Activated CD4-positive, alpha-beta memory T cell treated with anti-CD3 and anti-CD28 coated beads for 36 hours (primary cell): ENCODE measurements around the gene TNS4. TPM values are rescaled to one million over a fixed set of nuclear protein-coding genes. Genes with fewer than 3 reads are reported as not detected.
A peak's percentile ranks its signal among the peaks of the same experiment; 100 is the strongest.
"Not testable (repeated sequence)": the region's sequence is repeated elsewhere in the genome, so short reads cannot be mapped to it uniquely, and the experiment has no call there.

Experiments used
- CTCF ChIA-PET: fragments of 350-600 bp; sonication (Branson Sonifier 250); formaldehyde crosslinking; loops from one replicate; lab custom pipeline; 2021; ENCODE audit warnings: antibody characterized with exemption, inconsistent platforms; lab: Charles Lee
- POLR2A ChIA-PET: fragments of 350-600 bp; sonication (Branson Sonifier 250); formaldehyde crosslinking; loops from one replicate; lab custom pipeline; 2021; ENCODE audit warnings: antibody characterized with exemption; lab: Charles Lee
- DNase-seq: peaks from one replicate; pipeline ENCODE4 v3.0.0-alpha.2; 2020
- H3K27ac Mint-ChIP-seq: one replicate; pipeline ENCODE4 v1.8.0; 2021; ENCODE audit warnings: mixed read lengths
- H3K27me3 Mint-ChIP-seq: one replicate; pipeline ENCODE4 v1.8.0; 2021; ENCODE audit warnings: mixed read lengths
- H3K36me3 Mint-ChIP-seq: one replicate; pipeline ENCODE4 v1.8.0; 2021; ENCODE audit warnings: mixed read lengths
- H3K4me1 Mint-ChIP-seq: one replicate; pipeline ENCODE4 v1.8.0; 2021; ENCODE audit warnings: low read depth, mixed read lengths
- H3K4me3 Mint-ChIP-seq: one replicate; pipeline ENCODE4 v1.8.0; 2021; ENCODE audit warnings: mild to moderate bottlenecking, mixed read lengths
- H3K9me3 Mint-ChIP-seq: one replicate; pipeline ENCODE4 v1.8.0; 2021; ENCODE audit warnings: mixed read lengths
- intact Hi-C: fragments of 100-400 bp; cut with micrococcal nuclease; formaldehyde crosslinking; loops from one replicate; pipeline ENCODE4 v1.15.1; 2023
- total RNA-seq, 2 experiments: library from RNA; stranded (reverse); gene quantifications; one replicate each; pipeline ENCODE4 v1.2.3, GENCODE V29; 2021

The TNS4 gene, protein sequence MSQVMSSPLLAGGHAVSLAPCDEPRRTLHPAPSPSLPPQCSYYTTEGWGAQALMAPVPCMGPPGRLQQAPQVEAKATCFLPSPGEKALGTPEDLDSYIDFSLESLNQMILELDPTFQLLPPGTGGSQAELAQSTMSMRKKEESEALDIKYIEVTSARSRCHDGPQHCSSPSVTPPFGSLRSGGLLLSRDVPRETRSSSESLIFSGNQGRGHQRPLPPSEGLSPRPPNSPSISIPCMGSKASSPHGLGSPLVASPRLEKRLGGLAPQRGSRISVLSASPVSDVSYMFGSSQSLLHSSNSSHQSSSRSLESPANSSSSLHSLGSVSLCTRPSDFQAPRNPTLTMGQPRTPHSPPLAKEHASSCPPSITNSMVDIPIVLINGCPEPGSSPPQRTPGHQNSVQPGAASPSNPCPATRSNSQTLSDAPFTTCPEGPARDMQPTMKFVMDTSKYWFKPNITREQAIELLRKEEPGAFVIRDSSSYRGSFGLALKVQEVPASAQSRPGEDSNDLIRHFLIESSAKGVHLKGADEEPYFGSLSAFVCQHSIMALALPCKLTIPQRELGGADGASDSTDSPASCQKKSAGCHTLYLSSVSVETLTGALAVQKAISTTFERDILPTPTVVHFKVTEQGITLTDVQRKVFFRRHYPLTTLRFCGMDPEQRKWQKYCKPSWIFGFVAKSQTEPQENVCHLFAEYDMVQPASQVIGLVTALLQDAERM
- total RNA-seq, result 10 to 100 TPM; 14.5 to 15.2 TPM

DNA sequence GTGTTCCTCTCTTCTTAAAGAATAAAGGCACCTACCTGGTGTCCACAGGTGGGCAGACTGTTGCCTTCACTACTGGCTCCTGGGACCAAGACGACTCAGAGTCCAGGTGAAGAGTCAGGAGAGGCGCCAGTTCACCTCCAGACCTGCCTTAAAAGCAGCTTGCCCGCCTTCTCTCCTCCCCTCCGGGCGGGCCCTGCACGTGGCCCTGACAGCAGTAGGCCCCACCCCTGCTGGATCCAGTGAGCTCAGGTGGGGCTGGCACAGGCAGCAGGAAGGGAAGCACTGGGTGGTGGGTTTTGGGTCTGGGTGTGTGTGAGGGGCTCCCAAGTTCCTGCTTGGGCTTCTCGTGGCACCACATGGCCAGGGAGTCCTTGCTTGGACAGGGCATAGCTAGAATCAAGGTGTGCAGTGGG lies at the start of gene TNS4:
TNS4 (minus strand) TSS at position 125 of the 413 bp plus-strand sequence. CDS start 5,198 bp downstream, outside the sequence.
- no peak for DNase-seq
- intact Hi-C loops, result no loop called here
- no peak within 1 kb of the TSS for H3K4me3 Mint-ChIP-seq
- H3K4me1 Mint-ChIP-seq, result peaks cover 4% of the 10 kb centered on the region
- CTCF ChIA-PET, result interaction anchor here (1.5 to 1.7 kb wide), 2 partner anchors 25 to 32 kb away, joined by 6 to 7 read pairs; no protein-coding TSS in a partner anchor
- H3K9me3 Mint-ChIP-seq, result no peaks in the 10 kb centered on the region
- peaks cover 1% of the 10 kb centered on the region for H3K27me3 Mint-ChIP-seq
- H3K36me3 Mint-ChIP-seq, result no peaks in the 10 kb centered on the region
- POLR2A ChIA-PET, result interaction anchor here (0.6 kb wide), 1 partner anchor 84 kb away, joined by 3 read pairs; the partner anchor contains the start of gene TOP2A
- no peak within 1 kb of the TSS for H3K27ac Mint-ChIP-seq

GRCh38 chr17:40550608-40551007 lies 49.2 kb upstream of the TNS4 start:
- peaks cover 87% of the 10 kb centered on the region for H3K4me1 Mint-ChIP-seq
- H3K4me3 Mint-ChIP-seq, result no peak overlapping the region
- intact Hi-C loops, result no loop called here
- H3K9me3 Mint-ChIP-seq, result no peaks in the 10 kb centered on the region
- no peak for DNase-seq
- H3K27me3 Mint-ChIP-seq, result no peaks in the 10 kb centered on the region
- no peak overlapping the region for H3K27ac Mint-ChIP-seq
- CTCF ChIA-PET, result interaction anchor here (0.6 to 18.5 kb wide), 6 partner anchors 9 to 189 kb away, joined by 3 to 392 read pairs (median 4); no protein-coding TSS in a partner anchor
- POLR2A ChIA-PET, result interaction anchor here (0.5 to 4.0 kb wide), 4 partner anchors 10 to 101 kb away, joined by 3 to 25 read pairs (median 5); no protein-coding TSS in a partner anchor
- H3K36me3 Mint-ChIP-seq, result peaks cover 38% of the 10 kb centered on the region

GRCh38 chr17:40548982-40549685 lies 47.7 kb upstream of the TNS4 start:
- intact Hi-C loops, result loop anchor here (1.0 kb wide), 1 partner anchor 11 kb away; no protein-coding TSS in a partner anchor
- Mint-ChIP-seq H3K4me1 (peaks cover 77% of the 10 kb centered on the region), H3K4me3 (no peak overlapping the region), H3K36me3 (peaks cover 23% of the 10 kb centered on the region), H3K27me3 (no peaks in the 10 kb centered on the region), H3K9me3 (no peaks in the 10 kb centered on the region), H3K27ac (no peak overlapping the region)
- CTCF ChIA-PET, result interaction anchor here (1.0 to 18.5 kb wide), 7 partner anchors 10 to 184 kb away, joined by 3 to 392 read pairs (median 5); partner anchors contain the start of genes GJD3 and IGFBP4
- DNase-seq, result peak; percentile 26
- POLR2A ChIA-PET, result interaction anchor here (1.3 to 4.0 kb wide), 5 partner anchors 8 to 17 kb away, joined by 3 to 25 read pairs (median 6); no protein-coding TSS in a partner anchor

GRCh38 chr17:40548491-40548981 lies 47.1 kb upstream of the TNS4 start:
- intact Hi-C loops, result no loop called here
- Mint-ChIP-seq H3K36me3 (peaks cover 17% of the 10 kb centered on the region), H3K27ac (no peak overlapping the region), H3K4me1 (peaks cover 74% of the 10 kb centered on the region), H3K4me3 (no peak overlapping the region), H3K9me3 (no peaks in the 10 kb centered on the region), H3K27me3 (no peaks in the 10 kb centered on the region)
- ChIA-PET POLR2A (interaction anchor here (0.9 to 4.0 kb wide), 8 partner anchors 8 to 77 kb away, joined by 3 to 25 read pairs (median 3); no protein-coding TSS in a partner anchor), CTCF (interaction anchor here (0.7 to 18.5 kb wide), 11 partner anchors 11 to 191 kb away, joined by 3 to 392 read pairs (median 5); partner anchors contain the start of genes GJD3 and IGFBP4)
- DNase-seq, result no peak

DNA sequence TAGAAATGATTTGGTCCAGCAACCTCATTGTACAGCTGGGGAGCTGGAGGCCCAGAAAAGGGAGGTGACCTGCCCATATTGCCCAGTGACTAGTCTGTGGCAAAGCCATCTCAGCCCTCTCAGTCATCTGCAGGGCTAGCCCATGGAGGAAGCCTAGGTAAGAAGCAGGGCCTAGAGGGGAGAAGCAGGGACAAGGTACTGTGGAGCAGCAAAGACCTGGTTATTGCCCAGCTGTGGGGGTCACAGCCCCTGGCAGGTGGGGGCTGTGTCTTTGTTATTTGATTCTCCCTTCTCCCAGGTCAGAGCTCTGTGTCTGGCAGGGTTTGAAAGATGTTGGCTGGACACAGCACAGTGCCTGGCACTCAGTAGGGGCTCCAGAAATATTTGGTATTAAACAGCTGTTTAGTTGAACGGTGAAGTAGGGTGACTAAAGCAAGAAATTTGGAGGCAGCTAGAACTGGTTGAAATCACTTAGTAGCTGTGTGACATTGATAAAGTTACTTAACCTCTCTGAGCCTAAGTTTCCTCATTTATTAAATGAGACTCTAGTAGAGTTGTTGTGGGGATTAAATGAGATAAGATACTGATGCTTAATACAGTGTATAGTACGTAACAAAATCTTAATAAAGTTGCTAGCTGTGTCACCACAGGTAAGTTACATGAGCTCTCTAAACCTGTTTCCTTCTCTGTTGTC lies 46.5 kb upstream of the TNS4 start:
- ChIA-PET POLR2A (interaction anchor here (0.6 to 4.0 kb wide), 13 partner anchors 7 to 107 kb away, joined by 3 to 25 read pairs (median 3); no protein-coding TSS in a partner anchor), CTCF (interaction anchor here (0.7 to 18.5 kb wide), 10 partner anchors 11 to 190 kb away, joined by 3 to 392 read pairs (median 5); partner anchors contain the start of gene GJD3)
- intact Hi-C loops, result no loop called here
- Mint-ChIP-seq H3K4me3 (no peak overlapping the region), H3K4me1 (peaks cover 77% of the 10 kb centered on the region), H3K9me3 (no peaks in the 10 kb centered on the region), H3K27ac (no peak overlapping the region), H3K27me3 (no peaks in the 10 kb centered on the region), H3K36me3 (peaks cover 13% of the 10 kb centered on the region)
- DNase-seq, result no peak

DNA sequence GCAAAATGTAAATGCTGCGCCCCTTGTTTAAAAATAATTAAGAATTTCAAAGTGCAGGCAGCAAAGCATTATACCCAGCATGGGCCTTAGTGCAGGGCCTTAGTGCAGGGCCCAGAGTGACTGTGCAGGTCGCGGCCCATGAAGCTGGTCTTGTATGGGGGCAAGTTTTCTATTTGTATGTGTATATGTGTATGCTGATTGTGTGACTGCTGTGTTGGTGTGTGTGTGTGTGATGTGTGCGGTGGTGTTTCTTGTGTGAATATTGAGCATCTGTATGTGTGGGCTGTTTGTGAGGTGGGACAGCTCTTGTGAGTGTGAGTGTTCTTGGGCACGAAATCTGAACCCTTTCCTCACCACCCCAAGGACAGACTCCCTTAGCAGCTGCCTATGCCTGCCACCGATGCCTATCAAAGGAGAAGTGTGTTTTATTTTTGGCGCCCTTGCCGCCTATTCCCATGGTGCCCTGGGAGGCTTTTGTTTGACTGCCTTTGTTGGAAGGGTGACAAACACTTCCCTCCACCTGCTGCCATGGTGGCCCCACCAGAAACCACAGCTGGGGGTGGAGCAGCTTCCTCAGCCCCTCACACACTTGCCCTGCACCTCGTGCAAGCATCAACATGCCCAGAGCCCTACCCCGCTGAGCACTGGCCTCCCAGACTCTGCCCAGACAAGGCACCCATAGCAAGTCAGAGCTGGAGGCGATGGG lies 45.8 kb upstream of the TNS4 start:
- DNase-seq, result peak; percentile 80
- POLR2A ChIA-PET, result interaction anchor here (0.6 to 1.6 kb wide), 9 partner anchors 9 to 106 kb away, joined by 3 to 7 read pairs (median 3); no protein-coding TSS in a partner anchor
- Mint-ChIP-seq H3K27me3 (no peaks in the 10 kb centered on the region), H3K9me3 (no peaks in the 10 kb centered on the region), H3K4me1 (peaks cover 77% of the 10 kb centered on the region), H3K27ac (peak overlapping the region; percentile 13), H3K36me3 (peaks cover 6% of the 10 kb centered on the region), H3K4me3 (no peak overlapping the region)
- intact Hi-C loops, result no loop called here
- CTCF ChIA-PET, result interaction anchor here (1.1 to 18.5 kb wide), 6 partner anchors 10 to 189 kb away, joined by 3 to 392 read pairs (median 5); no protein-coding TSS in a partner anchor

DNA sequence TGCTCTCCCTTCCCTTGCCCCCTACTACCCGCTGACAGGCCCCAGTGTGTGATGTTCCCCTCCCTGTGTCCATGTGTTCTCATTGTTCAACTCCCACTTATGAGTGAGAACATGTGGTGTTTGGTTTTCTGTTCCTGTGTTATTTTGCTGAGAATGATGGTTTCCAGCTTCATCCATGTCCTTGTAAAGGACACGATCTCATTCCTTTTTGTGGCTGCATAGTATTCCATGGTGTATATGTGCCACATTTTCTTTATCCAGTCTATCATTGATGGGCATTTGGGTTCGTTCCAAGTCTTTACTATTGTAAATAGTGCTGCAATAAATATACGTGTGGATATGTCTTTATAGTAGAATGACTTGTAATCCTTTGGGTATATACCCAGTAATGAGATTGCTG lies 45.1 kb upstream of the TNS4 start:
- H3K9me3 Mint-ChIP-seq, H3K4me3 Mint-ChIP-seq, H3K27ac Mint-ChIP-seq, H3K36me3 Mint-ChIP-seq, intact Hi-C loops, H3K27me3 Mint-ChIP-seq, DNase-seq: not testable (repeated sequence)
- CTCF ChIA-PET, result interaction anchor here (6.8 kb wide), 1 partner anchor 13 kb away, joined by 88 read pairs; no protein-coding TSS in a partner anchor
- POLR2A ChIA-PET, result interaction anchor here (1.4 kb wide), 1 partner anchor 13 kb away, joined by 4 read pairs; no protein-coding TSS in a partner anchor
- H3K4me1 Mint-ChIP-seq, result peaks cover 80% of the 10 kb centered on the region

GRCh38 chr17:40545660-40546059 lies 44.2 kb upstream of the TNS4 start:
- no peak for DNase-seq
- H3K27me3 Mint-ChIP-seq, result no peaks in the 10 kb centered on the region
- no peak overlapping the region for H3K27ac Mint-ChIP-seq
- peaks cover 80% of the 10 kb centered on the region for H3K4me1 Mint-ChIP-seq
- intact Hi-C loops, result no loop called here
- no peak overlapping the region for H3K4me3 Mint-ChIP-seq
- POLR2A ChIA-PET, result no interaction called here
- CTCF ChIA-PET, result interaction anchor here (6.8 kb wide), 1 partner anchor 14 kb away, joined by 88 read pairs; no protein-coding TSS in a partner anchor
- H3K36me3 Mint-ChIP-seq, result no peaks in the 10 kb centered on the region
- H3K9me3 Mint-ChIP-seq, result no peaks in the 10 kb centered on the region

- CTCF ChIA-PET, result interaction anchor here (0.8 to 16.3 kb wide), 3 partner anchors 10 to 77 kb away, joined by 3 to 392 read pairs (median 32); partner anchors contain the start of gene CCR7
- peak; percentile 76 for DNase-seq
- H3K27me3 Mint-ChIP-seq, result no peaks in the 10 kb centered on the region
- H3K9me3 Mint-ChIP-seq, result no peaks in the 10 kb centered on the region
- peak overlapping the region; percentile 90 for H3K27ac Mint-ChIP-seq
- no peaks in the 10 kb centered on the region for H3K36me3 Mint-ChIP-seq
- POLR2A ChIA-PET, result interaction anchor here (1.0 to 5.7 kb wide), 7 partner anchors 9 to 125 kb away, joined by 3 to 104 read pairs (median 7); partner anchors contain the start of gene TOP2A
- peaks cover 78% of the 10 kb centered on the region for H3K4me1 Mint-ChIP-seq
- peak overlapping the region; percentile 56 for H3K4me3 Mint-ChIP-seq
- intact Hi-C loops, result loop anchor here (5.0 kb wide), 1 partner anchor 860 kb away; no protein-coding TSS in a partner anchor
These were observed 41.4 kb upstream of the TNS4 start for GRCh38 chr17:40542558-40543411.
